Measurements from ENCODE around the gene DYNC2H1. TPM values are rescaled to one million over a fixed set of nuclear protein-coding genes. Genes with fewer than 3 reads are reported as not detected.
A peak's percentile ranks its signal among the peaks of the same experiment; 100 is the strongest.

The DYNC2H1 gene
- 94.2 TPM for total RNA-seq

GRCh38 chr11:103108933-103109817 lies at the start of gene DYNC2H1:
Gene DYNC2H1 (plus strand): TSS chr11:103109426. CDS start chr11:103109575, 149 bp downstream.
- no peak for FAIRE-seq

GRCh38 chr11:103061656-103062055 lies 47.6 kb upstream of the DYNC2H1 start:
- FAIRE-seq (no peak), DNase-seq (ENCODE audit: low spot score in 2 of 2) (no peak)

More at GRCh38 chr11:103108933-103109817, at the start of gene DYNC2H1:
- DNase-seq (ENCODE audit: low spot score in 2 of 2), result peak; percentile 70 to 86

GRCh38 chr11:103067118-103067517 lies 42.1 kb upstream of the DYNC2H1 start:
- DNase-seq (ENCODE audit: low spot score in 2 of 2) (no peak), FAIRE-seq (no peak)

- no peak for DNase-seq (ENCODE audit: low spot score in 2 of 2)
- FAIRE-seq, result no peak
These were observed 39.9 kb upstream of the DYNC2H1 start for GRCh38 chr11:103069367-103069766.

- no peak for FAIRE-seq
- no peak for DNase-seq (ENCODE audit: low spot score in 2 of 2)
These were observed 39.1 kb upstream of the DYNC2H1 start for GRCh38 chr11:103070142-103070541.

GRCh38 chr11:103071008-103071407 lies 38.2 kb upstream of the DYNC2H1 start:
- DNase-seq (ENCODE audit: low spot score in 2 of 2) (no peak), FAIRE-seq (no peak)

- FAIRE-seq (no peak), DNase-seq (ENCODE audit: low spot score in 2 of 2) (no peak)
These were observed 32.9 kb upstream of the DYNC2H1 start for GRCh38 chr11:103076361-103076760.

GRCh38 chr11:103077554-103077953 lies 31.7 kb upstream of the DYNC2H1 start:
- DNase-seq (ENCODE audit: low spot score in 2 of 2), result no peak
- FAIRE-seq, result no peak

GRCh38 chr11:103078710-103079109 lies 30.5 kb upstream of the DYNC2H1 start:
- no peak for FAIRE-seq
- no peak for DNase-seq (ENCODE audit: low spot score in 2 of 2)

GRCh38 chr11:103079833-103080232 lies 29.4 kb upstream of the DYNC2H1 start:
- DNase-seq (ENCODE audit: low spot score in 2 of 2), result no peak
- no peak for FAIRE-seq

- DNase-seq (ENCODE audit: low spot score in 2 of 2), result no peak
- no peak for FAIRE-seq
These were observed 23.4 kb upstream of the DYNC2H1 start for GRCh38 chr11:103085758-103086365.

- FAIRE-seq, result no peak
- DNase-seq (ENCODE audit: low spot score in 2 of 2), result no peak
These were observed 22.8 kb upstream of the DYNC2H1 start for GRCh38 chr11:103086461-103086860.

- DNase-seq (ENCODE audit: low spot score in 2 of 2), result peak in 1 of 2 donors; percentile 18
- no peak for FAIRE-seq
These were observed 18.0 kb upstream of the DYNC2H1 start for GRCh38 chr11:103091064-103091800.

GRCh38 chr11:103091801-103092524 lies 17.3 kb upstream of the DYNC2H1 start, which contains the start of gene DCUN1D5:
Gene DCUN1D5 (minus strand): TSS chr11:103092160. CDS start chr11:103091872, 288 bp downstream.
- DNase-seq (ENCODE audit: low spot score in 2 of 2) (peak; percentile 92 to 94), FAIRE-seq (no peak)

- FAIRE-seq (no peak), DNase-seq (ENCODE audit: low spot score in 2 of 2) (no peak)
These were observed 11.9 kb upstream of the DYNC2H1 start for GRCh38 chr11:103097279-103097678.

GRCh38 chr11:103109818-103110388 lies 677 bp downstream of the DYNC2H1 start:
- FAIRE-seq (no peak), DNase-seq (ENCODE audit: low spot score in 2 of 2) (no peak)

- FAIRE-seq (no peak), DNase-seq (ENCODE audit: low spot score in 2 of 2) (no peak)
These were observed 1.2 kb downstream of the DYNC2H1 start for GRCh38 chr11:103110391-103110790.

- FAIRE-seq, result no peak
- DNase-seq (ENCODE audit: low spot score in 2 of 2), result no peak
These were observed 2.2 kb downstream of the DYNC2H1 start for GRCh38 chr11:103111400-103111799.

- FAIRE-seq, result no peak
These were observed 3.1 kb downstream of the DYNC2H1 start for GRCh38 chr11:103112364-103112763.

GRCh38 chr11:103114836-103115235 lies 5.6 kb downstream of the DYNC2H1 start:
- FAIRE-seq (no peak), DNase-seq (ENCODE audit: low spot score in 2 of 2) (no peak)

More at GRCh38 chr11:103112364-103112763, 3.1 kb downstream of the DYNC2H1 start:
- no peak for DNase-seq (ENCODE audit: low spot score in 2 of 2)

Measured in frontal cortex (tissue), 4 donors.